Cardiac fibroblast (primary cell): ENCODE data around the gene EDDM13.
"Not testable (repeated sequence)": the region's sequence is repeated elsewhere in the genome, so short reads cannot be mapped to it uniquely, and the experiment has no call there.

ENCODE experiments used
- DNase-seq, 2 donors: peaks; one replicate each; pipeline versions ENCODE4 v3.0.0 to v3.0.0-alpha.2; 2010; ENCODE audit warnings: low read depth in 2 of 2
- H3K4me3 ChIP-seq, 2 donors: replicated peaks in 1 of 2; 1 replicate in 1 of 2; 2 replicates in 1 of 2; pipeline ENCODE4 v1.5.1; 2011; ENCODE audit warnings: low read depth in 2 of 2, low read length in 2 of 2, mild to moderate bottlenecking in 2 of 2, moderate library complexity in 1 of 2
- TF ChIP-seq, protein P1 (sequence below): IDR thresholded peaks from one replicate; pipeline ENCODE4 v1.5.1; 2011; ENCODE audit warnings: low read depth, mild to moderate bottlenecking, low read length, inconsistent platforms

The EDDM13 gene, protein sequence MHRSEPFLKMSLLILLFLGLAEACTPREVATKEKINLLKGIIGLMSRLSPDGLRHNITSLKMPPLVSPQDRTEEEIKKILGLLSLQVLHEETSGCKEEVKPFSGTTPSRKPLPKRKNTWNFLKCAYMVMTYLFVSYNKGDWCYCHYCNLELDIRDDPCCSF

DNA sequence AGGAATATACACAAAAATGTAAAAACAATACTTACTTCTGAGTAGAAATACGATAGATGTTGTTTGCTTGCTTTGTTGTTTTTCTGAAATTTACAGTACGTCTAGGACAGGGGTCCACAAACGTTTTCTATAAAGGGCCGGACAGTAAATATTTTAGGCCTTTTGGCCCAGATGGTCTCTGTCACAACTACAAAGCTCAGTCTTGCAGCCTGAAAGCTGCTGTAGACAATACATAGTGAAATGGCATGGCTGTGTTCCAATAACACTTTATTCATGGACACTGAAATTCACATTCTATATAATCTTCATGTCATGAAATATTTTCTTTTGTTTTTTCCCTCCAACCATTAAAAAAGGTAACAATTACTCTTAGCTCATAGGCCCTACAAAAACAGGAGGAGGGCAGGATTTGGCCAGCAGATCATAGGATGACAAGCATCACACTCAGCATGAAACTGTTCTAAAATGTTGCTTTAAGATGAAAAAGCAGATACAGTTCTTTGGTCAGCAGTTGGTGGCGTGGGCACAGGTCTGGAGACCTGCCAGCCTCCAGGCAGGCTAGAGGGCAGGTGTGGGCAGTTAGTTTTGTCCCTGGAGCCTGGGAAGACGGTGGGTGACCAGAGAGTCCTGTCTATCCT lies at the start of gene EDDM13:
Gene EDDM13 (plus strand): TSS at position 588 of the 638 bp plus-strand sequence. CDS start 87 bp downstream, outside the sequence.
- H3K4me3 ChIP-seq, result no peak within 1 kb of the TSS
- no peak for DNase-seq
- TF ChIP-seq, protein P1, sequence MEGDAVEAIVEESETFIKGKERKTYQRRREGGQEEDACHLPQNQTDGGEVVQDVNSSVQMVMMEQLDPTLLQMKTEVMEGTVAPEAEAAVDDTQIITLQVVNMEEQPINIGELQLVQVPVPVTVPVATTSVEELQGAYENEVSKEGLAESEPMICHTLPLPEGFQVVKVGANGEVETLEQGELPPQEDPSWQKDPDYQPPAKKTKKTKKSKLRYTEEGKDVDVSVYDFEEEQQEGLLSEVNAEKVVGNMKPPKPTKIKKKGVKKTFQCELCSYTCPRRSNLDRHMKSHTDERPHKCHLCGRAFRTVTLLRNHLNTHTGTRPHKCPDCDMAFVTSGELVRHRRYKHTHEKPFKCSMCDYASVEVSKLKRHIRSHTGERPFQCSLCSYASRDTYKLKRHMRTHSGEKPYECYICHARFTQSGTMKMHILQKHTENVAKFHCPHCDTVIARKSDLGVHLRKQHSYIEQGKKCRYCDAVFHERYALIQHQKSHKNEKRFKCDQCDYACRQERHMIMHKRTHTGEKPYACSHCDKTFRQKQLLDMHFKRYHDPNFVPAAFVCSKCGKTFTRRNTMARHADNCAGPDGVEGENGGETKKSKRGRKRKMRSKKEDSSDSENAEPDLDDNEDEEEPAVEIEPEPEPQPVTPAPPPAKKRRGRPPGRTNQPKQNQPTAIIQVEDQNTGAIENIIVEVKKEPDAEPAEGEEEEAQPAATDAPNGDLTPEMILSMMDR, result no peak

DNA sequence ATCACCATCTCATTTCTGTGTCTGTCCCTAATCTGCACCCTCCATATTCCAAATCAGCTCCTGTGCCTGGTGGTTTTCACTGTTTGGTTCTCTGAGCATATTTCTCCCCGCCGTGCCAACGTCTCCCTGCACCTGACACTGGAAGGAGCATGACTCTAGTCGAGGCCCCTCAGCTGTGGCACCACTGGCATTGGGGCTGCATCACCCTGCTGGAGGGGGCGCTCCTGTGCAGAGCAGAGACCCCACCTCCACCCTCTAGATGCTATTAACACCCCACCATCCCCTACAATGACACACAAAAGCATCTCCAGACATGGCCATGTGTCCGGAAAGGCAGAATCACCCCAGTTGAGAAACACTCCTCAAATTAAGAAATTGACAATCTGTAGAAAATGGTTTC lies 49.6 kb upstream of the EDDM13 start:
- TF ChIP-seq, protein P1, result no peak

DNA sequence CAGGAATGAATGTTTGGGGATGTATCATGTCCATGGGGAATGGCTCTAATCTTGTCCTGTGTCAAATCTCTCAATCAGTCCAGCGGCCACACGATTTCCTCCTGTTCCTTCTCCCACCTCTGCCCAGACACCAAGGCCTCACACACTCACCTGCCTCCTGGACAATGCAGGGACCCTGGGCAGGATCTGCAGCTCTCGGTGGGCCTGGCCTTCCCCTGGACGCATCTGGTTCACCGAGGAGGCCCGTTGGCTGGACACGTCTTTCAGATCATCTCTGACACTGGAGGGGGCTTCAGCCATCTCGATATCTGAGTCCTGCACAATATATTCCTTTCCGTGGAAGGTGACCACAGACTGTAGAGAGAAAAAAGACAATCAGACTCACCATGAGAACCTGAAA lies 49.1 kb upstream of the EDDM13 start:
- H3K4me3 ChIP-seq, result no peak overlapping the region
- no peak for DNase-seq
- TF ChIP-seq, protein P1, result no peak

More for the DNA sequence above, 49.6 kb upstream of the EDDM13 start:
- no peak overlapping the region for H3K4me3 ChIP-seq
- no peak for DNase-seq

DNA sequence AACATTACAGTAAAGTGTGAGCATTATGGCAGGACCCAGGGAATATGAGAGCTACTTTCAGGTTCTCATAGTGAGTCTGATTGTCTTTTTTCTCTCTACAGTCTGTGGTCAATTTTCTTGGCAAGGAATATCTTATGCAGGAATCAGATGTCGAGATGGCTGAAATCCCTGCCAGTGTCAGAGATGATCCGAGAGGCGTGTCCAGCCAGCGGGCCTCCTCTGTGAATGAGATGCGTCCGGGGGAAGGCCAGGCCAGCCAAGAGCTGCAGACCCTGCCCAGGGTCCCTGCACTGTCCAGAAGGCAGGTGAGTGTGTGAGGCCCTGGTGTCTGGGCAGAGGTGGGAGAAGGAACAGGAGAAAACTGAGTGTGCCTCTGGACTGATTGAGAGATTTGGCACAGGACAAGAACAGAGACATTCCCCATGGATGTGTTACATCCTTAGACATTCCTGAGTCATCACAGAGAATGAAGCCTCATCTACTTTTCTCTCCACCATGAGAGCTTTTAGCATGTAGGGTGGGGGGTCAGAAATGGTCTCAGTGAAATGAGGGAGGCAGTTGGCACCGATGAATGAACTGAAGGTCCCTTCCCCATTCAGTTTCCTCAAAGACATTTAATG lies 27.3 kb upstream of the EDDM13 start:
- TF ChIP-seq, protein P1, result no peak
- peak in 1 of 2 donors; percentile 9 for DNase-seq
- no peak overlapping the region for H3K4me3 ChIP-seq

DNA sequence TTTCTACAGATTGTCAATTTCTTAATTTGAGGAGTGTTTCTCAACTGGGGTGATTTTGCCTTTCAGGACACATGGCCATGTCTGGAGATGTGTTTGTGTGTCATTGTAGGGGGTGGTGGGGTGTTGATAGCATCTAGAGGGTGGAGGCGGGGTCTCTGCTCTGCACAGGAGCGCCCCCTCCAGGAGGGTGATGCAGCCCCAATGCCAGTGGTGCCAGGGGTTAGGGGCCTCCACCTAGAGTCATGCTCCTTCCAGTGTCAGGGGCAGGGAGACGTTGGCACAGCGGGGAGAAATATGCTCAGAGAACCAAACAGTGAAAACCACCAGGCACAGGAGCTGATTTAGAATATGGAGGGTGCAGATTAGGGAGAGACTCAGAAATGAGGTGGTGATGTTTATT lies 26.8 kb upstream of the EDDM13 start:
- DNase-seq, H3K4me3 ChIP-seq: not testable (repeated sequence)

DNA sequence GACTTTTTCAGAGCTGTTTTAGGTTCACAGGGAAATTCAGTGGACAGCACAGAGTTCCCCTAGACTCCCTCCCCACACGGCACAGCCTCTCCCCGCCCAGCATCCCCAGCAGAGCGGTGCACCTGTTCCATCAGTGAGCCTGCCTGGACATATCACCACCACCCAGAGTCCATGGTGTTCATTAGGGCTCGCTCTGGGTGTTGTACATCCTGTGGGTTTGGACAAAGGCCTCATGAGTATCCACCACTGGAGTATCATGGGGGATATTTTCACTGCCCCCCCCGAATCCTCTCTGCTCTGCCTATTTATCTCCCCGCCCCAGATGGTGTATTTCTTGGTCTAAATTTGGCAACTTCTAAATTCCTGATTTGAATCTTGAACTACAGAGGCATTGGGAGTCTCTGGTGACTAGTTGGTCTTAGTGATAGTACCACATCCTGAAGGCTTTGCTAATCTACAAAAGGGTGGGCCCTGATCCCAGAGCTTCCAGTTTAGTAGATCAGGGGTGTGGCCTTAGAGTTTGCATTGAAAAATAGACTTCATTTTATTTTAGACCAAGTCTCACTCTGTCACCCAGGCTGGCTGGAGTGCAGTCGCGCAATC lies 23.7 kb upstream of the EDDM13 start:
- not testable (repeated sequence) for DNase-seq, H3K4me3 ChIP-seq

DNA sequence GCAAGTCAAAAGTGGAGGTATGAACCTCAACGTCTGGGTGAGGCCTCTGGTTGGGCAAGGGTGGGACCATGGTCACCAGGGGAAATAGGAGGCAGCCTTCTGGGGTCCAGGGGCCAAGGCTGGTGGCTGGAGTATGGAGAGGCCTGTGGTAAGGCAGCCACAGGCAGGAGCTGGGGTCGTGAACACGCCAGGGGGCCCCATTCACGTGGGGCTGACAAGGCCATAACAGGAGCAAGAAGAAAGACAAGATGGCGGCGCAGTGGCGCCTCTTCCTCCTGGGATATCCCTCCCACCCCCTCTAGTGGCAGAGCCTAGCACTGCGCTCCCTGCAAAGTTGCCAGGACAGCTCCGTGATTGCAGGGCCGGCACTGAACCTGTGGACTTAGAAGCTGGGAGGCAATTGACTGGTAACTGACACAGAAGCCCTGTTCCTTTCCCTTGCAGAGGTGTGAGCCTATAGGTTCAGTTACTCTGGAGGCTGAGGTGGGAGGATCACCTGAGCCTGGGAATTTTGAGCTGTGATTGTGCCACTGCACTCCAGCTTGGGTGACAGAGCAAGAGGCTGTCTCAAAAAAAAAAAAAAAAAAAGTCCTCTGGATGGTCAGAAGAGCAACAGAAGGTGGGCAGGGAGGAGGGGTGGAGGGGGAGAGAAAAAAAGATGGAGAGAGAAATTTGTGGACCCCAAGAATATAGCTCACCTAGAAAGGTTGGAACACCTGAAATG lies 19.7 kb upstream of the EDDM13 start:
- TF ChIP-seq, protein P1, result peak; percentile 99
- peak; percentile 85 to 88 for DNase-seq
- no peak overlapping the region for H3K4me3 ChIP-seq
